Right renal pelvis (tissue), 4 donors: ENCODE results near the gene TJP2. TPM values are rescaled to one million over a fixed set of nuclear protein-coding genes. Genes with fewer than 3 reads are reported as not detected.

Experiments
- DNase-seq, 4 donors: peaks; one replicate each; pipeline ENCODE4 v3.0.0-alpha.2; 2013; ENCODE audit warnings: low read depth in 4 of 4, low spot score in 3 of 4, missing footprints in 1 of 4
- polyA plus RNA-seq, 4 donors: library from polyadenylated mRNA; unstranded; fragments of 120-200 nt; gene quantifications; one replicate each; pipeline ENCODE4 v1.2.1, GENCODE V29; 2013; ENCODE audit not compliant: insufficient read length in 4 of 4

TJP2 gene
- polyA plus RNA-seq, 4 donors = 94.7 to 117 (median 97.5) TPM

DNA sequence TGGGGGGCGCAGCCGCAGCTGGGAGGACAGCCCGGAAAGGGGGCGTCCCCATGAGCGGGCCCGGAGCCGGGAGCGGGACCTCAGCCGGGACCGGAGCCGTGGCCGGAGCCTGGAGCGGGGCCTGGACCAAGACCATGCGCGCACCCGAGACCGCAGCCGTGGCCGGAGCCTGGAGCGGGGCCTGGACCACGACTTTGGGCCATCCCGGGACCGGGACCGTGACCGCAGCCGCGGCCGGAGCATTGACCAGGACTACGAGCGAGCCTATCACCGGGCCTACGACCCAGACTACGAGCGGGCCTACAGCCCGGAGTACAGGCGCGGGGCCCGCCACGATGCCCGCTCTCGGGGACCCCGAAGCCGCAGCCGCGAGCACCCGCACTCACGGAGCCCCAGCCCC lies 47.0 kb downstream of the TJP2 start:
- DNase-seq = no peak

DNA sequence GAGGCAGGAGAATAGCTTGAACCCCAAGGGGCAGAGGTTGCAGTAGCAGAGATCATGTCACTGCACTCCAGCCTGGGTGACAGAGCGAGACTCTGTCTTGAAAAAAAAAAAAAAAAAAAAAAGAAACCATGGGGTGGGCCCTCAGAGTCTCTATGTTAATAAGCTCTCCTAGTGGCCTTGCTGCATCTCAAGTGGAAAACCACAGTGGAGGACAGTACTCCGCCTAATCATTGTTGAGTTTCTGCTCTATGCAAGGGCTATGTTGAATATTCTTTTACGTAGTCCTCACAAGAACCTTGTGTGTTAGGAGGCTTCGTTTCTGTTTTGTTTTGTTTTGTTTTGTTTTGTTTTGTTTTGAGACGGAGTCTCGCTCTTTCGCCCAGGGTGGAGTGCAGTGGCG lies 48.9 kb downstream of the TJP2 start:
- no peak for DNase-seq

DNA sequence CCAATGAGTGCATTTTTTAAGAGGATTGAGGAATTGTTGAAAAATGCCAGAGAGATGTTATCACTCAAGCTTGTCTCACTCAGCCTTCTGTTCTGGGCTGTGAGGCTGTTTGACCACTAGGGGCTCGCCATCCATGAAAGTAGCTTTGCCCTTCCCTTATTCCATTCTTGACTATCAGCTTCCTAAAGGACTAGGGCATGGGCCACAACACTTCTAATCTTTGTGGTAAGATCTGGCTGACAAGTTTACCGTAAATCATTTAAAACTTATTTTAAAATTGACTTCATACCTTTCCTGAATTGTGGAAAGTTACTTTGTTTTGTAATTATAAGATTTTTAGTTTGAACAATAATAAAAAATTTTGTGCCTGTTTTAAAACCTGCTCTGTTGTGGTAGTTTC lies 49.5 kb downstream of the TJP2 start:
- DNase-seq = peak in 2 of 4 donors; percentile 14 to 23

DNA sequence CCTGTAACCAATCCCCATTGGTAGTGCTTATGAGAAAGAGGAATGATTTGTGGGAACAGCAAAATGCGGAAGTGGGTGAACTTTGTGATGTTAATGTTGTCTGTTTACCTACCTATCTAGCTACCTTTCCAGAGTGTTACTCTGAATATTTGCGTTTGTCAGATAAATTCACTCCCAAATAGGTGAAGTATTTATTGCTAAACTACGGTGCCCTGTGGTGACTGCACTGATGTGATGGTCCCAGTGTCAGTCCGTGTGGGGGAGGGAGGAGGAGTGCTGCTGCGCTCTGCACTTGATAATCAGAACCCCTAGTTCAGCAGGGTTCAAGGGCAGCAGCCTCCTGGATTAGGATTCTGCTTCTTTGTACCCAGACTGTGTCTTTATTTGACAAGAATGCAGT lies 55.3 kb downstream of the TJP2 start:
- DNase-seq = no peak

DNA sequence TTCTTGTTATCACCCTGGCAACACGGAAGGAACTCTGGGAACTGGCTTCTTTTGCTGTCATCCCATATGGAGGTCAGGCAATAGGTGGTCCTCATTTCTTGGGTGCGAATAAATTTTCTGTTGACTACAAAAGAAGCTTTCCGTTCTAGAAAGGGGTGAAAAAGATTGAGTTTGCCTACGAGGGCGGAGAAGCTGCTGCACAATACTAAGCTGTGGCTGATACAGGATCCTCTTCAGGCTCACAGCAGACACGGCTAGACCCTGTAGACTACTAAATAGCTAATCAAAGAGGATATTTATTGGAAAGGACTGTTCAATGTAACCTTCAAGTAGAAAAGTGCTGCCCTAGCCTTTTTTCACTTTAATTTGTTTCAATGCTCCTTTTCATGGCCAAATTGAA lies 58.1 kb downstream of the TJP2 start:
- no peak for DNase-seq

DNA sequence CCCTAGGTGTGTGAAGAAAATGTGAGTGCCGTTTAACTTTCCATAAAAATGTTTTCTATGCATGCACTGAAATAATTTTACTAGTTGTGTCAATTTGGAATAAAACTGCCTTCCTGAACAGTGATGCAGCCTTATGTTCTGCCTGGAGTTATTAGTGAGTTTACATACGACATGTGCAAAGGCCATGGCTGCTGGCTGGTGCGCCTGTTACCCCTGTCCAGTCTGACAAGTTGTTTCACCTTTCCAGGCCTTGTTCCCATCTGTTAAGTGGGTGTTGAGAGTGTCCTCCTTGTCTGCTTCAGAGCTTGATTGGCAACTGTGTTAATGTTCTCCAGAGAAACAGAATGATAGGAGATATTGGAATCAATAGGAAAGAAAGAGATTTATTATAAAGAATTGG lies 60.6 kb downstream of the TJP2 start:
- DNase-seq = no peak

DNA sequence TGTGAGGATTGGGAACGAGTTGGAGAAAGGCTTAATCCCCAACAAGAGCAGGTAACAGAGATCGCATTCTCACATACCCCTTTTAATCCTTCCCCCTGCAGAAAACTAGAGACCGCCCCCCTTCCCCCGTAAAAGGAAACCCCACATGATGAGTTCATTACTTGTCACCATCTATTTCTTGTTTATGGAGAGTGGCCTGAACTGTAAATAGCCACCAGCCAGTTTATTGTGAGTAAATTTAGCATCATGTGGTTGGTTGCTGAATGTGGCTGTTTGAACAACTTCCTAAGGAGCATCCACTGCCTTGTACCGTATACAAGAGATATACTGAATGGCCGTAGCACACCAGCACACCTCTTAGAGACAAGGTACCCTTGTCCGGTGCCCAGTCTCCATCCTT lies 62.1 kb downstream of the TJP2 start:
- no peak for DNase-seq

DNA sequence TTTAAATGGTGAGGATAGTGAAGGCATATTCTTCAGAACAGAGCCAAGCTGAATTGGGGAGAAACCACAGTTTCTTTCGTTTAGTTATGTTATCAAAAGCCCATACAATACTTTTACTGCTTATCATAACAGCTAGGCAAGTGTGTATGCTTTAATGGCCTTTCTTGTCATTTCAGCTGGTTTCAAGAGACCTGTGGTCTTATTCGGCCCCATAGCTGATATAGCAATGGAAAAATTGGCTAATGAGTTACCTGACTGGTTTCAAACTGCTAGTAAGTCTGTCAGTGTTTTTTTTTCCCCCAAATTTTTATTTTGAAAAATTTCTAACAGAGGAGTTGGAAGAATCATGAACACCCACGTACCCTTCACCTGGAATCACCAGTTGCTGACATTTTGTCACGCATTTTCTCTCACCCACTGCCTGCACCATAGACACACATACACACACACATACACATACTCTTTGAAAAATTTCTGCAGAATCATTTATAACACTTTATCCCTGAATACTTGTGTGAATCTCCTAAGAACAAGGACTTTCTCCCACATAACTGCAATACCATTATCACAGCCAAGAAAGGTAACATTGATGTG lies 63.7 kb downstream of the TJP2 start:
- DNase-seq = no peak

DNA sequence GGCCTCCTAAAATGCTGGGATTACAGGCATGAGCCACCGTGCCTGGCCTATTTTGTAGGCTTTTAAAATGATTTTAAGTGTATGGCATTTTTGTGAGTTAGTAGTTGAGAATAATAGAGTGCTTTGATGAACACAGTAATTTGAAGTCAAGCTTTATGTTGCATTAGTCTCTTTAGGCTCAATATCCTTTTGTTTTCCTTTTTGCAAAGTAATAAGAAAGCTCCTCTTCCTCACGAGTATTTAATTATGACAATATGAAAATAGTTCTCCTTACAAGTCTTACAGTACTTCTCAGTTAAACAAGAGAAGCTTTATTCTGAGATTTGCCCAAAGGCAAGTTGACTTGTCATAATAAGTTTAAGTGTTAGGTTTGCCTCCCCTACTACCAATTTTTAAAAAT lies 69.0 kb downstream of the TJP2 start:
- DNase-seq = no peak

DNA sequence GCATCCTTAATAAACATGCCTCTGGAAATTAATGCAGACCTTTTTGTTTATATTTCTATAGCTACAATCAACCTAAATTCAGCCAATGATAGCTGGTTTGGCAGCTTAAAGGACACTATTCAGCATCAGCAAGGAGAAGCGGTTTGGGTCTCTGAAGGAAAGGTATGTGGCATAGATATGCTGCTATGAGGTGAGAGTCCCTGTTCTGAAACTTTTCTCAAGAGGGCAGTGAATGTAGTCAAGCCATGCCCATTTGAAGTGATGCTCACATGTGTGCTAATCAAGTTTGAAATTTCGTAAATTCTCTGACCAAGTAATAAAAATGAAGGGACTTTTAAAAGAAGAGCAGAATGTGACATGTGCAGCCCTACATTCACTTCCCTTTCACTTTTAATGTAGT lies 72.6 kb downstream of the TJP2 start:
- no peak for DNase-seq

DNA sequence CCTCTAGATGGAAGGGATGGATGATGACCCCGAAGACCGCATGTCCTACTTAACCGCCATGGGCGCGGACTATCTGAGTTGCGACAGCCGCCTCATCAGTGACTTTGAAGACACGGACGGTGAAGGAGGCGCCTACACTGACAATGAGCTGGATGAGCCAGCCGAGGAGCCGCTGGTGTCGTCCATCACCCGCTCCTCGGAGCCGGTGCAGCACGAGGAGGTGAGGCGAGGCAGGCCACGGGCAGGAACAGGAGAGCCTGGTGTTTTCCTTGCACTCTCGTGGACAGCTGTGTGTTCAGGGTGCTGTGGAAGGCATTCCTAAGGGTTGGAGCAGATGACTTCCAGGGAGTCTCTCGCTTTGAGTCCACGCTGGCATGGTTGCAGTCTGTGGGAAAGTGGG lies 73.9 kb downstream of the TJP2 start:
- DNase-seq = no peak

DNA sequence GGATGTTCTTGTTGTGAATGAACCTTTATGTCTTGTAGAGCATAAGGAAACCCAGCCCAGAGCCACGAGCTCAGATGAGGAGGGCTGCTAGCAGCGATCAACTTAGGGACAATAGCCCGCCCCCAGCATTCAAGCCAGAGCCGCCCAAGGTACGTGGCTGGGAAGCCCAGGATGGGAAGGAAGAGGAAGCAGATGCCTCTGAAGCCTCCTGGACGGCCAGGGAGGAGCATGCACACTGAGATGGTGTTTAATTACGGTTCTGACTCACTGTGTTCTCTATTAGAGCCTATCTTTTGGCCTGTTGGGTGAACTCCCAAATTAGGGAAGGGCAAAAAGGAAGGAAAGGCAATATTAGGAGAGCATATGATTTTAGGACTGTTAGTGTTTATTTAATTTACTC lies 75.3 kb downstream of the TJP2 start:
- no peak for DNase-seq

DNA sequence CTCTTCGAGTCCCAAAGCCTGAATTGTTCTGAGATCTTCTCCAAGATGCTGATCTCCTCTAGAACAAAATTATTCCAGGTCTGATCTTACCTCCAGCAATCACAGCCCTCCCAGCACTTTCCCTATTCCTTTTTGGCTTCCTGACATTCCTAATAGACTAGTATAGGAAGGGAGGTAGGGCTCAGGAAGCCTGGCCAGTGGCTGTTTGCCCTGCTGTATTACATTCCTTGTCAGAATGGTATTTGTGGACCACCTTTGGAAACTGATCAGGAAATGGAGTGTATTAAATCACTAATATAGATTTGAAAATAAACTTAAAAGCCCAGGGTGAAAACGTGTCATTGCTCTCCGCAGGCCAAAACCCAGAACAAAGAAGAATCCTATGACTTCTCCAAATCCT lies 76.6 kb downstream of the TJP2 start:
- no peak for DNase-seq

DNA sequence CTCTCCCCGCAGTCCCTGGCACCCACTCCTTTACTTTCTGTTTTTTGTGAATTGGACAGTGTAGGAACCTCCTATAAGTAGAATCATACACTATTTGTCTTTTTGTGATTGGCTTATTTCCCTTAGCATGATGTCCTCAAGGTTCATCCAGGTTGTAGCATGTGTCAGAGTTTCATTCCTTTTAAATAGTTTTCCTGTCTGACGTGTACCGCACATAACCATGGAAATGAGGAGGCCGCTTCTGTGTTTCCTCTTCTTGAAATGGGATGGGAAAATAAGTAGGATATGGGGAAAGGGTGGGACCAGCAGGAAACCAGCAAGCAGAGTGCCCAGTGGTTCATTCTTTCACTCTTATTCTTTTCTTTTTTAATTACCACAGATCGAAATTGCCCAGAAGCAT lies 78.4 kb downstream of the TJP2 start:
- no peak for DNase-seq

DNA sequence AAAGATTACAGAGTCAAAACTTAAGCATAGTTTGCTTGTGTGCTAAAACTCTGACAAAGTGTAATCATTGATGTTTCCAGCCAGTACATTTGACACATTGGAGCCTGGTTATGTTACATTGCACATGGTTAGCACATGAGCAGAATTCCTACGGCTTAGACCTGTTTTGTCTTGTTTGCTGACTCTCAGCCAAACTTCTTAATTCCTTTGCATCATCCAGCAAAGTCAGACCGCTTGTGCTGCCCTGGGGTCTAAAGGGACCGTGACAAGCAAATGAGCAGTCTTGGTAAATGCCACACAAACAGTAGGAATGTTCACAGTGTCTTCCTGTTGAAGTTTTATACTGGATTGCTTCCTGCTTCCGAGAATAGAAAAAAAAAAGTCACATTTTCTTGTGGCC lies 79.0 kb downstream of the TJP2 start:
- no peak for DNase-seq

DNA sequence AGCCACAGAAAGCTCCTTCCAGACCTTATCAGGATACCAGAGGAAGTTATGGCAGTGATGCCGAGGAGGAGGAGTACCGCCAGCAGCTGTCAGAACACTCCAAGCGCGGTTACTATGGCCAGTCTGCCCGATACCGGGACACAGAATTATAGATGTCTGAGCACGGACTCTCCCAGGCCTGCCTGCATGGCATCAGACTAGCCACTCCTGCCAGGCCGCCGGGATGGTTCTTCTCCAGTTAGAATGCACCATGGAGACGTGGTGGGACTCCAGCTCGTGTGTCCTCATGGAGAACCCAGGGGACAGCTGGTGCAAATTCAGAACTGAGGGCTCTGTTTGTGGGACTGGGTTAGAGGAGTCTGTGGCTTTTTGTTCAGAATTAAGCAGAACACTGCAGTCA lies 80.1 kb downstream of the TJP2 start:
- DNase-seq = no peak

DNA sequence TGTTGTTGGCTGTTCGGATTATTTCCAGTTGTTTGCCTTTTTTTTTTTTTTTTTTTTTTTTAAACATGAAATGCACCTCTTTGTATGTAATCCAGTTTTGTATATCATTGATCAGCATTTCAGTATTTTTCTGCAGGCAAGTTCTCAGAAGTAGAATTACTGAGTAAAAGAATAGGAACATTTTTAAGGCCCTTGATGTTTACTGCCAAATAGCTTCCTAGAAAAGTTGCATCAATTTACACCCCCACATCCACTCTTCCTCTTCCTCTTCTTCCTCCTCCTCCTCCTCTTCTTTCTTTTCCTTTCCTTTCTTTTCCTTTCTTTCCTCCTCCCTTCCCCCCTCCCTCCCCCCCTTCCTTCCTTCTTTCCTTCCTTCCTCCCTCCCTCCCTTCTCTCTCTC lies 81.5 kb downstream of the TJP2 start:
- DNase-seq = no peak

DNA sequence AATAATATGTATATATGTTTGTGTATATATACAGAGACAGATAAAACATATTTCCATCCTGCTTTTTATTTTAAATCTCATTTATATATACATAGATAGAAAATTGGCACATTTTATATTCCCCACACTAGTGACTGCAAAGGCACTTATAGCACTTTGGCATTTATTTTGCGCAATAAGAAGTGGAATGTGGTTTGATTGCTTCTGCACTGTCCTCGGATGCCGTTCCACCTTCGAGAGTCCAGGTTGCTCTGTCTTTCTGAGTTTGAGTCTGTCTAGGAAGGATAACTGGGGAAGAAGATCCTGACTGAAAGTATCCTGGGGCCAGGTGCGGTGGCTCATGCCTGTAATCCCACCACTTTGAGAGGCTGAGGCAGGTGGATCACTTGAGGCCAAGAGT lies 84.5 kb downstream of the TJP2 start:
- no peak for DNase-seq

DNA sequence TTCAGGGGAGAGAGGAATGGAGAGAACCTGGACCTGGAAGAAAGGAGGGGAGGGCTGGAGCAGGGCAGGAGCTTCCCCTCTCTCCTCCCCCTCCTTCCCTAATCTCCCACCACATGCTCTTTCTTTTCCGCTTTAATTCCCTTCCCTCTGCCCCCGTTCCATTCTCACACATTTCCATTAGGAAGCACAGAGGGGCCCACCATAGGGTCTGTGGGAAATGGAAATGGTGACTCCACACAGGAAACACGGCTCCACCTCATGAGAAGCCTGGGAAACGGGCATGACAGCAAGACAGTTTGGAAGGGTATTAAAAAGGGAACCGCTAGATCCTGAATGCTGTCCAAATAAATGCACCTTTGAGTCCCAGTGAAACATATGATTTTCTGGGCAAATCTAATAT lies 86.1 kb downstream of the TJP2 start:
- DNase-seq = no peak

DNA sequence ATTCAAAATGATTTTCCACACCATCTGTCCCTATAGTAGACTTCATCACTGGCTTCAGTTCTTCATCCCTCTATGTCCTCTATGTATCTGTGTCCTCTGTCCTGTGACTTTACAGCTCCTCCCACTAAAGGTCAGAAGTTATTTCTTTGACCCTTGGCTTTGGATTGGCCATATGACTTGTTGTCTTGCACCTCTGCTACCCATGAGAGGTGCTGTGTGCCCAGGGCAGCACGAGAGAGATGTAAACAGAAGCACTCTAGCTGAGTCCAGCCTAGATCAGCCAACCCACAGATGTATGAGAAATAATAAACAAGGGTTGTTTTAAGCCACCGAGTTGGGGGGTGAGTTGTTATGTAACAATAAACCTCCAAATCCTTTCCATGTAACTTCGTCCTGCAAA lies 87.6 kb downstream of the TJP2 start:
- no peak for DNase-seq

DNA sequence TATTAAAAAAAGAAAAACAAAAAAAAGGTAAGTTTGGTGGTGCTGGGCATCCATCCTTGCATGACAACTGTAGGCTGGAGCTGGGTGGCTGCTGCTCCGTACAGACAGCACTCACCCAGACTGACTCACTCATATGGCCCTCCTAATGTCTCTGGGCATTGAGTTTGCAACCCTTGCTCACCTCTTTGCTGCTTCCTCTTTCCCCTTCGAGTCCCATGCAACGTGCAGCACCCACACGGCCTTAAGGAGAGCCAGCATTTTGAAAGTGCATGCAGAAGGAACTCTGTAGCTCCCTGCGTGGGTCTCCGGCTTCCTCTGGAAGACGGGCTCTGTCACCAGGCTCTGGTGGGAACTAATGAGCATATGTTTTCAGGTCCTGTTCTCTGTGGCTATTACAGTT lies 90.4 kb downstream of the TJP2 start:
- no peak for DNase-seq

DNA sequence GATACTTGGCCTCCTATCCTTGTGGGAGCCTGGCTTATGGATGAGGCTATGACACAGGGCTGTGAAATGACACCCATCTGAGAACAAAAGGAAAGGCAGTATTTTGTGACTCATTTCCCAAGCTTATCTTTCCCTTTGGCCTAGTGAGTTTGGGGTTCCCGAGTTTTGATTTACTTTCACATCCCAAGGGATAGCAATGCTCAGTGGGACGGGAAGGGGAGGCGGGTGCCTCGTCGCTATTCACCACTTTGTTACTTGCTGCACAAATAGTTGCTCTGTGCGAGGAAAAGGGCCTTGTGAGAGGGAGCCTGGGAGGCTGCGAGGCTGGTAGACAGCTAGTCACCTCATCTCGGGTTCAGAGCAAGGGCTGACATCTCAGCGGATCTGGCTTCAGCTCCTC lies 91.8 kb downstream of the TJP2 start:
- no peak for DNase-seq

DNA sequence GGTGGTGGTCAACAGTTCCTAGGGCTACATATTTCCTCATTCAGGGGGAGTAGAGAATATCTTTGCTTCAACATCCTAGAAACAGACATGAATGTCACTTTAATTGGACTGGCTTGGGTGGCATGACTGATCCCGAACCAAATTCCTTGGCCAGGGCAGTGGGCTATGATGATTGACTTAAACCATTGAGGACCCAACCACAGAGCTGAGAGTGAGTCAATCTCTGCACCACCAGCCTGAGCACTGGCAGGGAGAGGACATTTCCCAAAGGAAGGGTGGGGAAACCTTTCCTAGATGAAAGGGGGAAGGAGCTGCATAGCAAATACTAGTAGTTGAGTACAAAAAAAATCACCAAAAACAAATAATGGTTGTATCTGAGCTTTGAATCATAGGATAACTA lies 98.1 kb downstream of the TJP2 start:
- DNase-seq = no peak

DNA sequence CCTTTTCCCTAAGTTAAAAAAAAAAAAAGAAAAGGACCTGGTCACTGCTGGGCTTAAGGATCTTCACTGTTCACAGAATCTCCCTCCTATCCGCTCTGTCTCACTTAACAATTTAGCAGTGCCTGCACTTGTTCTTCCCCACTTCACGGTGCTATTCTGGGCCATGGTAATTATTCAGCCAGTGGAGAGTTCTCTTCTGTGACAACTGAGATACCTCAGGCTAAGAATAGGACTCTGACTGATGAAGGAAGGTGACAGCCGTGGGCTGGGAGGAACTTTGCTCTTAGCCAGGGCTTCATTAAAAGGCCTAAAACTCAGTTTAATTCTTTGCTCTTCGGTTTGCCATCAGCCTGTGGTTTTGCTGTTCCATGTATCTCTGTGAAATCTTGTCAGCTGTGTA lies 99.1 kb downstream of the TJP2 start:
- DNase-seq = no peak
